ENCODE data around the gene PARD3B. TPM values are rescaled to one million over a fixed set of nuclear protein-coding genes. Genes with fewer than 3 reads are reported as not detected.

PARD3B gene
- total and polyA plus RNA-seq, 2 of the 8 experiments (the other 6 are each of a cell fraction or from before 2014, with no cell fraction given), result 1.2 to 5.7 TPM

DNA sequence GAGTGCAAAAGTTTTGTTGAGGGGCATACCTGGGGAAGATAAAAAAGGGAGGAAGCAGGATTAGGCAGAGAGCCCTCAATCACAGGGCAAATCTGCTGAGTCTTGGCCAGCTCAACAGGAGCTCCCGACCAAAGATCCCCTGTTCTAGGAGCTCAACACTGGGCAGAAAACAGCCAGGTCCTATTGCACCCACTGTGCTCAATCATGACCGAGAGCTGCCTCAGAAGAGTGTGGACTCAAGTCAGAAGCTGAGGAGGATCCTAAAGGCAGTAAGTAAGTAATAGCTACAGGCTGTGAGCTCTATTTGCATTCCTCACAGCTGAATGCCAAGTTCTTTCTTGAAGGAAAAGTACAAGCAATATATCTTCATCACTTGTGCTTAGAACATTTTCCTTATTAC, 802.6 kb downstream of the PARD3B start (continued):
- TF ChIP-seq, protein P1, sequence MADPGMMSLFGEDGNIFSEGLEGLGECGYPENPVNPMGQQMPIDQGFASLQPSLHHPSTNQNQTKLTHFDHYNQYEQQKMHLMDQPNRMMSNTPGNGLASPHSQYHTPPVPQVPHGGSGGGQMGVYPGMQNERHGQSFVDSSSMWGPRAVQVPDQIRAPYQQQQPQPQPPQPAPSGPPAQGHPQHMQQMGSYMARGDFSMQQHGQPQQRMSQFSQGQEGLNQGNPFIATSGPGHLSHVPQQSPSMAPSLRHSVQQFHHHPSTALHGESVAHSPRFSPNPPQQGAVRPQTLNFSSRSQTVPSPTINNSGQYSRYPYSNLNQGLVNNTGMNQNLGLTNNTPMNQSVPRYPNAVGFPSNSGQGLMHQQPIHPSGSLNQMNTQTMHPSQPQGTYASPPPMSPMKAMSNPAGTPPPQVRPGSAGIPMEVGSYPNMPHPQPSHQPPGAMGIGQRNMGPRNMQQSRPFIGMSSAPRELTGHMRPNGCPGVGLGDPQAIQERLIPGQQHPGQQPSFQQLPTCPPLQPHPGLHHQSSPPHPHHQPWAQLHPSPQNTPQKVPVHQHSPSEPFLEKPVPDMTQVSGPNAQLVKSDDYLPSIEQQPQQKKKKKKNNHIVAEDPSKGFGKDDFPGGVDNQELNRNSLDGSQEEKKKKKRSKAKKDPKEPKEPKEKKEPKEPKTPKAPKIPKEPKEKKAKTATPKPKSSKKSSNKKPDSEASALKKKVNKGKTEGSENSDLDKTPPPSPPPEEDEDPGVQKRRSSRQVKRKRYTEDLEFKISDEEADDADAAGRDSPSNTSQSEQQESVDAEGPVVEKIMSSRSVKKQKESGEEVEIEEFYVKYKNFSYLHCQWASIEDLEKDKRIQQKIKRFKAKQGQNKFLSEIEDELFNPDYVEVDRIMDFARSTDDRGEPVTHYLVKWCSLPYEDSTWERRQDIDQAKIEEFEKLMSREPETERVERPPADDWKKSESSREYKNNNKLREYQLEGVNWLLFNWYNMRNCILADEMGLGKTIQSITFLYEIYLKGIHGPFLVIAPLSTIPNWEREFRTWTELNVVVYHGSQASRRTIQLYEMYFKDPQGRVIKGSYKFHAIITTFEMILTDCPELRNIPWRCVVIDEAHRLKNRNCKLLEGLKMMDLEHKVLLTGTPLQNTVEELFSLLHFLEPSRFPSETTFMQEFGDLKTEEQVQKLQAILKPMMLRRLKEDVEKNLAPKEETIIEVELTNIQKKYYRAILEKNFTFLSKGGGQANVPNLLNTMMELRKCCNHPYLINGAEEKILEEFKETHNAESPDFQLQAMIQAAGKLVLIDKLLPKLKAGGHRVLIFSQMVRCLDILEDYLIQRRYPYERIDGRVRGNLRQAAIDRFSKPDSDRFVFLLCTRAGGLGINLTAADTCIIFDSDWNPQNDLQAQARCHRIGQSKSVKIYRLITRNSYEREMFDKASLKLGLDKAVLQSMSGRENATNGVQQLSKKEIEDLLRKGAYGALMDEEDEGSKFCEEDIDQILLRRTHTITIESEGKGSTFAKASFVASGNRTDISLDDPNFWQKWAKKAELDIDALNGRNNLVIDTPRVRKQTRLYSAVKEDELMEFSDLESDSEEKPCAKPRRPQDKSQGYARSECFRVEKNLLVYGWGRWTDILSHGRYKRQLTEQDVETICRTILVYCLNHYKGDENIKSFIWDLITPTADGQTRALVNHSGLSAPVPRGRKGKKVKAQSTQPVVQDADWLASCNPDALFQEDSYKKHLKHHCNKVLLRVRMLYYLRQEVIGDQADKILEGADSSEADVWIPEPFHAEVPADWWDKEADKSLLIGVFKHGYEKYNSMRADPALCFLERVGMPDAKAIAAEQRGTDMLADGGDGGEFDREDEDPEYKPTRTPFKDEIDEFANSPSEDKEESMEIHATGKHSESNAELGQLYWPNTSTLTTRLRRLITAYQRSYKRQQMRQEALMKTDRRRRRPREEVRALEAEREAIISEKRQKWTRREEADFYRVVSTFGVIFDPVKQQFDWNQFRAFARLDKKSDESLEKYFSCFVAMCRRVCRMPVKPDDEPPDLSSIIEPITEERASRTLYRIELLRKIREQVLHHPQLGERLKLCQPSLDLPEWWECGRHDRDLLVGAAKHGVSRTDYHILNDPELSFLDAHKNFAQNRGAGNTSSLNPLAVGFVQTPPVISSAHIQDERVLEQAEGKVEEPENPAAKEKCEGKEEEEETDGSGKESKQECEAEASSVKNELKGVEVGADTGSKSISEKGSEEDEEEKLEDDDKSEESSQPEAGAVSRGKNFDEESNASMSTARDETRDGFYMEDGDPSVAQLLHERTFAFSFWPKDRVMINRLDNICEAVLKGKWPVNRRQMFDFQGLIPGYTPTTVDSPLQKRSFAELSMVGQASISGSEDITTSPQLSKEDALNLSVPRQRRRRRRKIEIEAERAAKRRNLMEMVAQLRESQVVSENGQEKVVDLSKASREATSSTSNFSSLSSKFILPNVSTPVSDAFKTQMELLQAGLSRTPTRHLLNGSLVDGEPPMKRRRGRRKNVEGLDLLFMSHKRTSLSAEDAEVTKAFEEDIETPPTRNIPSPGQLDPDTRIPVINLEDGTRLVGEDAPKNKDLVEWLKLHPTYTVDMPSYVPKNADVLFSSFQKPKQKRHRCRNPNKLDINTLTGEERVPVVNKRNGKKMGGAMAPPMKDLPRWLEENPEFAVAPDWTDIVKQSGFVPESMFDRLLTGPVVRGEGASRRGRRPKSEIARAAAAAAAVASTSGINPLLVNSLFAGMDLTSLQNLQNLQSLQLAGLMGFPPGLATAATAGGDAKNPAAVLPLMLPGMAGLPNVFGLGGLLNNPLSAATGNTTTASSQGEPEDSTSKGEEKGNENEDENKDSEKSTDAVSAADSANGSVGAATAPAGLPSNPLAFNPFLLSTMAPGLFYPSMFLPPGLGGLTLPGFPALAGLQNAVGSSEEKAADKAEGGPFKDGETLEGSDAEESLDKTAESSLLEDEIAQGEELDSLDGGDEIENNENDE (IDR thresholded peaks at IDR 0.05; ENCODE audit: insufficient replicate concordance, low read length), result no peak
- TF ChIP-seq SIRT6 (IDR thresholded peaks at IDR 0.05; ENCODE audit: low read length) (no peak), RFX5 (IDR thresholded peaks at IDR 0.05; ENCODE audit: borderline replicate concordance, low read depth, low read length) (no peak), POLR2A (IDR thresholded peaks at IDR 0.05; ENCODE audit: control extremely low read depth in 1 of 2, low read depth in 2 of 2, low read length in 2 of 2) (no peak)

Data from H1 (cell line).